K562 (cell line): ENCODE data around the gene NDUFA13. TPM values are rescaled to one million over a fixed set of nuclear protein-coding genes. Genes with fewer than 3 reads are reported as not detected.

Source experiments
- ATAC-seq: fragments of 200-7000 bp; cut with Tn5 transposase; 3 replicates; pipeline ENCODE4 v1.9.1; 2020; ENCODE audit warnings: moderate library complexity
- BruUV-seq: library from RNA; stranded (reverse); fragments of 400-500 nt; replicated peaks from 2 replicates; lab custom pipeline; 2021; lab: Mats Ljungman, UMichigan
- CTCF ChIA-PET: fragments of 300-600 bp; formaldehyde crosslinking; extraction: SDS; loops from one replicate; lab custom pipeline; 2021; ENCODE audit warnings: low intra/inter-chr PET ratio; lab: Yijun Ruan, JAX
- POLR2A ChIA-PET: fragments of 300-600, 350-650 bp; sonication (Branson Sonifier 250); formaldehyde crosslinking; extraction: SDS; loops from one replicate; lab custom pipeline; 2021; ENCODE audit warnings: antibody characterized with exemption, inconsistent platforms; lab: Yijun Ruan, JAX
- DNase-seq, 4 experiments: peaks; one replicate each; pipeline versions ENCODE4 v3.0.0 to v3.0.0-alpha.2; 2011 to 2018; ENCODE audit warnings: low spot score in 3 of 4, mixed read lengths in 3 of 4; ENCODE audit errors: extremely low read depth in 1 of 4
- FAIRE-seq: peaks from 2 replicates; lab custom pipeline; 2011; peaks lifted over from hg19 to GRCh38; lab: Jason Lieb, UNC
- H2AFZ ChIP-seq: 2 replicates; pipeline ENCODE4 v1.6.0; 2011; ENCODE audit warnings: low read depth, low read length, control low read depth, inconsistent platforms
- H3K27ac ChIP-seq: fragments of 200-600 bp; 3 replicates; pipeline ENCODE4 v1.8.0; 2011; ENCODE audit warnings: low read depth, mild to moderate bottlenecking, control low read depth, inconsistent platforms, low read length, moderate library complexity, mixed read lengths; ENCODE audit errors: extremely low read depth
- H3K27me3 ChIP-seq, 2 experiments: fragments of 300-600 bp in 1 of 2; 2 replicates in 1 of 2; 3 replicates in 1 of 2; pipeline versions ENCODE4 v1.6.0 to v1.8.0; 2011; ENCODE audit warnings: inconsistent platforms in 2 of 2, low read length in 2 of 2, mild to moderate bottlenecking in 1 of 2, mixed read lengths in 1 of 2, moderate library complexity in 1 of 2; ENCODE audit not compliant: control insufficient read depth in 2 of 2, insufficient read depth in 2 of 2
- H3K36me3 ChIP-seq: fragments of 300-600 bp; 3 replicates; pipeline ENCODE4 v1.8.0; 2011; ENCODE audit warnings: mild to moderate bottlenecking, low read length, inconsistent platforms; ENCODE audit not compliant: control insufficient read depth, insufficient read depth
- H3K4me1 ChIP-seq, 2 experiments: fragments of 200-600 bp in 1 of 2; replicated peaks in 1 of 2; 2 replicates in 1 of 2; 3 replicates in 1 of 2; pipeline versions ENCODE4 v1.5.1 to v1.8.0; 2011; ENCODE audit warnings: inconsistent platforms in 2 of 2, low read length in 2 of 2, mild to moderate bottlenecking in 1 of 2, mixed read lengths in 1 of 2, moderate library complexity in 1 of 2; ENCODE audit not compliant: control insufficient read depth in 2 of 2, insufficient read depth in 2 of 2
- H3K4me2 ChIP-seq: 2 replicates; pipeline ENCODE4 v1.6.1; 2011; ENCODE audit warnings: low read length, control low read depth, inconsistent platforms, mixed read lengths; ENCODE audit not compliant: insufficient read depth
- H3K4me3 ChIP-seq: fragments of 200-600 bp; sonication (generic), shearing (Covaris generic); 2 replicates; pipeline ENCODE4 v1.5.1; 2016; ENCODE audit warnings: control low read depth, inconsistent platforms
- H3K79me2 ChIP-seq: fragments of 200-600 bp; 3 replicates; pipeline ENCODE4 v1.8.0; 2011; ENCODE audit warnings: low read length, inconsistent platforms; ENCODE audit not compliant: control insufficient read depth, insufficient read depth
- H3K9ac ChIP-seq, 2 experiments: 2 replicates each; pipeline versions ENCODE4 v1.6.0 to v1.6.1; 2011; ENCODE audit warnings: low read depth in 2 of 2, low read length in 2 of 2, control low read depth in 1 of 2, inconsistent platforms in 1 of 2, mild to moderate bottlenecking in 1 of 2, mixed read lengths in 1 of 2; ENCODE audit not compliant: insufficient read depth in 1 of 2
- H3K9me1 ChIP-seq: one replicate; pipeline ENCODE4 v1.6.0; 2011; ENCODE audit warnings: inconsistent platforms, mild to moderate bottlenecking, low read length, moderate library complexity; ENCODE audit not compliant: control insufficient read depth, insufficient read depth
- H3K9me3 ChIP-seq: replicated peaks from 2 replicates; pipeline ENCODE4 v1.5.1; 2011; ENCODE audit warnings: low read depth, low read length, inconsistent platforms; ENCODE audit not compliant: control insufficient read depth, insufficient read depth
- H4K20me1 ChIP-seq: replicated peaks from 2 replicates; pipeline ENCODE4 v1.6.1; 2011; ENCODE audit warnings: low read length, inconsistent platforms, mixed read lengths; ENCODE audit not compliant: control insufficient read depth, insufficient read depth
- ELK1 ChIP-seq: sonication (generic); formaldehyde crosslinking; IDR thresholded peaks from 2 replicates; pipeline ENCODE4 v1.8.1; 2022; ENCODE audit warnings: missing genetic modification reagents
- JUND ChIP-seq, 2 experiments: IDR thresholded peaks; 2 replicates in 1 of 2; 3 replicates in 1 of 2; pipeline ENCODE4 v1.6.1; 2011; ENCODE audit warnings: borderline replicate concordance in 2 of 2, low read depth in 2 of 2, low read length in 2 of 2, improper control_type of control experiment in 1 of 2, missing biosample characterization in 1 of 2, missing genetic modification characterization in 1 of 2, missing genetic modification reagents in 1 of 2
- MCM2 ChIP-seq: fragments of 450-650 bp; IDR thresholded peaks from 2 replicates; pipeline ENCODE4 v1.6.1; 2017; ENCODE audit warnings: low read depth, mild to moderate bottlenecking
- NFYB ChIP-seq: IDR thresholded peaks from 2 replicates; pipeline ENCODE4 v1.6.1; 2011; ENCODE audit warnings: mild to moderate bottlenecking, moderate library complexity; ENCODE audit not compliant: insufficient read length; ENCODE audit errors: extremely low read depth
- POLR2G ChIP-seq: fragments of 200-400 bp; formaldehyde crosslinking; IDR thresholded peaks from 2 replicates; pipeline ENCODE4 v1.6.1; 2017; ENCODE audit warnings: low read depth, mild to moderate bottlenecking, antibody characterized with exemption, low read length, moderate library complexity
- RBM22 ChIP-seq: fragments of 200-400 bp; formaldehyde crosslinking; IDR thresholded peaks from 2 replicates; pipeline ENCODE4 v1.6.1; 2018; ENCODE audit warnings: low read length, low read depth; ENCODE audit not compliant: poor library complexity, severe bottlenecking
- TBP ChIP-seq: optimal IDR thresholded peaks from 2 replicates; pipeline ENCODE3; 2011; ENCODE audit warnings: low read depth, low read length, improper control_type of control experiment
- USF1 ChIP-seq: sonication (generic); formaldehyde crosslinking; IDR thresholded peaks from 2 replicates; pipeline ENCODE4 v1.9.0; 2022; ENCODE audit warnings: mild to moderate bottlenecking, missing genetic modification reagents
- ZC3H4 ChIP-seq: sonication (generic); formaldehyde crosslinking; IDR thresholded peaks from 2 replicates; pipeline ENCODE4 v1.9.0; 2021; ENCODE audit warnings: missing genetic modification reagents, borderline replicate concordance
- WGBS: fragments of 100-300 bp; shearing (Covaris generic); methylation state at CpG from one replicate; pipeline ENCODE4 v1.1.6; 2016; ENCODE audit warnings: low coverage, mixed read lengths; ENCODE audit not compliant: insufficient coverage; ENCODE audit errors: missing lambda C conversion rate; 5-methylcytosine and 5-hydroxymethylcytosine counted together
- in situ Hi-C: fragments of 300-500 bp; cut with MboI; formaldehyde crosslinking; loops from 4 replicates; pipeline ENCODE4 v1.15.0; 2018; ENCODE audit warnings: inconsistent platforms, mixed read lengths
- intact Hi-C: fragments of 100-400 bp; cut with micrococcal nuclease; formaldehyde crosslinking; loops from 2 replicates; pipeline ENCODE4 v1.14.2; 2022
- polyA plus RNA-seq, 8 experiments: library from polyadenylated mRNA; depleted of rRNA in 4 of 8; stranded (reverse) in 5 of 8; unstranded in 3 of 8; fragments of >200 nt; fragmentation: Nextera tagmentation in 2 of 8; fragmentation: Illumina TruSeq in 1 of 8; extraction: Ambion mirVana in 2 of 8; extraction: Trizol in 1 of 8; gene quantifications; 2 replicates each; pipeline versions ENCODE4 v1.2.1 to v1.2.3, GENCODE V29; 2011 to 2014; ENCODE audit warnings: inconsistent platforms in 1 of 8, missing spikeins in 1 of 8
- total RNA-seq, 7 experiments: library from RNA; depleted of rRNA in 6 of 7; stranded (reverse); fragments of >200 nt in 6 of 7; fragmentation: Illumina TruSeq in 2 of 7; extraction: Trizol in 2 of 7; gene quantifications; 2 replicates each; pipeline versions ENCODE4 v1.2.1 to v1.2.3, GENCODE V29; 2011 to 2021; ENCODE audit warnings: low replicate concordance in 1 of 7
- TF ChIP-seq, protein P1 (sequence below): sonication (generic); formaldehyde crosslinking; IDR thresholded peaks from 2 replicates; pipeline ENCODE4 v1.8.1; 2023; ENCODE audit warnings: mild to moderate bottlenecking, missing genetic modification reagents

Gene NDUFA13
- total and polyA plus RNA-seq, 9 of the 15 experiments (the other 6 are each of a cell fraction or from before 2014, with no cell fraction given), result 146 to 596 (median 429) TPM

DNA sequence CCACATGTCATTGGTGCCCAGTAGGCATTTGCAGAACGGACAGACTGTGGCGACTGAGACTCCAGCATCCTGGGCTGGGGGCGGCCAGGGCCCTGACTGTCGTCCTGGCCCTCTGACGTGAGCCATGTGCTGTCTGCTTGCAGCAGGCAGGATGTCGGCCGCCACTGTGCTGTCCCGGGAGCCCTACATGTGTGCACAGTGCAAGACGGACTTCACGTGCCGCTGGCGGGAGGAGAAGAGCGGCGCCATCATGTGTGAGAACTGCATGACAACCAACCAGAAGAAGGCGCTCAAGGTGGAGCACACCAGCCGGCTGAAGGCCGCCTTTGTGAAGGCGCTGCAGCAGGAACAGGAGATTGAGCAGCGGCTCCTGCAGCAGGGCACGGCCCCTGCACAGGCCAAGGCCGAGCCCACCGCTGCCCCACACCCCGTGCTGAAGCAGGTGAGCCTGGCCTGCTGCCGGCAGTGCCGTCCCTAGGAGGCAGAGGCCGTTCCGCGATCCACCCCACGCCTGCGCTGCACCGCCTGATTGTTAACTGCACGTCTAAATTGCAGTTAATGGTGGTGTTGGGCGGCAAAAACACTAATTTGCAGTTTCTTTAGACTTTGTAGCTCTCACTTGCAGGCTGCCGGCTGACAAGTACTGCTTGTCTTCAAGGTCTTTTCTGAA is 14.9 kb upstream of the NDUFA13 start:
- in situ Hi-C loops (no loop called here), intact Hi-C loops (no loop called here)
- H3K9me1 ChIP-seq, result no peaks in the 10 kb centered on the region
- no peaks in the 10 kb centered on the region for H3K27me3 ChIP-seq
- no peak overlapping the region for H2AFZ ChIP-seq
- WGBS, result 94% methylated on average over 28 of the region's 34 CpGs
- H3K4me1 ChIP-seq, result peaks cover 0 to 25% of the 10 kb centered on the region in 2 experiments; a peak in 2 of 5 replicates
- ChIA-PET CTCF (no interaction called here), POLR2A (no interaction called here)
- H3K4me3 ChIP-seq, result no peak overlapping the region
- H3K36me3 ChIP-seq, result peaks cover 100% of the 10 kb centered on the region
- peaks cover 6% of the 10 kb centered on the region; the same call in 2 of the 3 replicates for H3K79me2 ChIP-seq
- no TSS peak for BruUV-seq
- no peaks in the 10 kb centered on the region for H3K9me3 ChIP-seq
- H3K9ac ChIP-seq, result no peak overlapping the region
- ATAC-seq (no peak), DNase-seq (no peak), FAIRE-seq (no peak)
- 0 out of 2 replicates have a peak, but pooled peaks cover 6% of the 10 kb centered on the region for H4K20me1 ChIP-seq
- H3K27ac ChIP-seq, result no peak overlapping the region
- H3K4me2 ChIP-seq, result no peak overlapping the region
- TF ChIP-seq POLR2G (peak; percentile 59; the same call in 1 of the 2 replicates), USF1 (CRISPR knock-in tag) (no peak), NFYB (no peak), ELK1 (CRISPR knock-in tag) (no peak), JUND (IDR thresholded peaks at IDR 0.05; ENCODE audit: borderline replicate concordance, low read depth, low read length) (no peak), JUND (tag; IDR thresholded peaks at IDR 0.05; ENCODE audit: borderline replicate concordance, low read depth, low read length) (no peak), MCM2 (no peak), TBP (no peak), RBM22 (peak; percentile 92), ZC3H4 (CRISPR knock-in tag) (no peak)
- TF ChIP-seq, protein P1, sequence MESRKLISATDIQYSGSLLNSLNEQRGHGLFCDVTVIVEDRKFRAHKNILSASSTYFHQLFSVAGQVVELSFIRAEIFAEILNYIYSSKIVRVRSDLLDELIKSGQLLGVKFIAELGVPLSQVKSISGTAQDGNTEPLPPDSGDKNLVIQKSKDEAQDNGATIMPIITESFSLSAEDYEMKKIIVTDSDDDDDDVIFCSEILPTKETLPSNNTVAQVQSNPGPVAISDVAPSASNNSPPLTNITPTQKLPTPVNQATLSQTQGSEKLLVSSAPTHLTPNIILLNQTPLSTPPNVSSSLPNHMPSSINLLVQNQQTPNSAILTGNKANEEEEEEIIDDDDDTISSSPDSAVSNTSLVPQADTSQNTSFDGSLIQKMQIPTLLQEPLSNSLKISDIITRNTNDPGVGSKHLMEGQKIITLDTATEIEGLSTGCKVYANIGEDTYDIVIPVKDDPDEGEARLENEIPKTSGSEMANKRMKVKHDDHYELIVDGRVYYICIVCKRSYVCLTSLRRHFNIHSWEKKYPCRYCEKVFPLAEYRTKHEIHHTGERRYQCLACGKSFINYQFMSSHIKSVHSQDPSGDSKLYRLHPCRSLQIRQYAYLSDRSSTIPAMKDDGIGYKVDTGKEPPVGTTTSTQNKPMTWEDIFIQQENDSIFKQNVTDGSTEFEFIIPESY, result peak; percentile 95
